Medulla oblongata (tissue), 1 donor: ENCODE results near the gene PRKAR1B.
A peak's percentile ranks its signal among the peaks of the same experiment; 100 is the strongest.

Experiments used
- DNase-seq: peaks from one replicate; pipeline ENCODE4 v3.0.0-alpha.2; 2015; ENCODE audit errors: extremely low spot score

The PRKAR1B gene

DNA sequence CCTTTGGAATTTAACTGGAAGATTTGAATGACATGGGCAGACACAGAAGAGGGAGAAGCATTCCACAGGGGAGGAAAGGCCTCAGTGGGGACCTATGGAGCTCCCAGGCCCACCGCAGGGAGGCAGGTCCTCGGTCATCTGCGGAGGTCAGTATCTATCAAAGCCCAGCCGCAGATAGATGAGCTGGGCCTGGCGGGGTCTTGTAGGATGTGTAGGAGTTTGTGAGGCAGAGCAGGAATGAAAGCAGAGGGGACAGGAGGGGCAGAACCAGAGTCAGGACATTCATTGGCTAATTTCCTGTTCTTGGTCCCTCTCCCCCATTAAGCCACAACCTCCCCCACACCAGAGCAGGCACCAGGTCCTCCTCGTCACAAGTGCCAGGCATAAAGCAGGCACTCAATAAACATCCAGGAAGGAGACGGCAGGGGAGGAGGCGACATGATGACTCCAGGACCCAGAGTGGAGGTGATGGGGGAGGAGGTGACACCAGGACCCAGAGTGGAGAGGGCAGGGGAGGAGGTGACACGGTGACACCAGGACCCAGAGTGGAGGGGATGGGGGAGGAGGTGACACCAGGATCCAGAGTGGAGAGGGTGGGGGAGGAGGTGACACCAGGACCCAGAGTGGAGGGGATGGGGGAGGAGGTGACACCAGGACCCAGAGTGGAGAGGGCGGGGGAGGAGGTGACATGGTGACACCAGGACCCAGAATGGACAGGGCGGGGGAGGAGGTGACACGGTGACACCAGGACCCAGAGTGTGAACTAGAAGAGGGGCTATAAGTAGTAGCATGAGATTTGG, 123.7 kb downstream of the PRKAR1B start:
- no peak for DNase-seq

GRCh38 chr7:602341-603141, 124.5 kb downstream of the PRKAR1B start:
- DNase-seq = no peak

GRCh38 chr7:601595-602340, 125.3 kb downstream of the PRKAR1B start:
- peak; percentile 46 for DNase-seq

DNA sequence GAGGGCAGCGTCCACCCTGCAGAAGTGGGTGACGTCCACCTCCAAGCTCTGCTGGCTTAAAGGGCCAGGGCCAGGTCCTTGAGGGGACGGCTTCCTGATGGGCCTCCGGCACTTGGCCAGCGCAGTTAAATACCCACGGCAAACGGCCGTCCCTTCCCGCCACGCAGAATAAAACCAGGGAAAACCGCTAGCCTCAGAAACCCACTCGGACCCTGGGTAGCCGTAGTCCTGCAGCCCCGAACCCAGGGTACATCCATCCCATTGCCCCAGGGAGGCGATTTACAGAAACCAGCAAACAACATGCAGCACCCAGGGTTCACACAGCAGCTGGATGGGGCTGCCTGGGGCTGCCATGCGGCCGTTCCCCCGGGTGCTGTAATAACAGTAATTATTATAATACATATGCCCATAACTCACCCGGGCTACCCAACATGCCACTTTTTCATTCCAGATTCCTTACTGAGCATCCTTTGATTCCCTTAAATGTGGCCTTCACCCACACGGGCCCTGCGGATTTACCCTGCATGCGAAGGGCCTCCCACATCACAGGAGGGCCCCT, 126.0 kb downstream of the PRKAR1B start:
- no peak for DNase-seq

- no peak for DNase-seq
These were observed 126.7 kb downstream of the PRKAR1B start for GRCh38 chr7:600149-601035.

GRCh38 chr7:598899-599298, 128.2 kb downstream of the PRKAR1B start:
- peak; percentile 63 for DNase-seq

GRCh38 chr7:597348-598178, 129.5 kb downstream of the PRKAR1B start:
- no peak for DNase-seq

DNA sequence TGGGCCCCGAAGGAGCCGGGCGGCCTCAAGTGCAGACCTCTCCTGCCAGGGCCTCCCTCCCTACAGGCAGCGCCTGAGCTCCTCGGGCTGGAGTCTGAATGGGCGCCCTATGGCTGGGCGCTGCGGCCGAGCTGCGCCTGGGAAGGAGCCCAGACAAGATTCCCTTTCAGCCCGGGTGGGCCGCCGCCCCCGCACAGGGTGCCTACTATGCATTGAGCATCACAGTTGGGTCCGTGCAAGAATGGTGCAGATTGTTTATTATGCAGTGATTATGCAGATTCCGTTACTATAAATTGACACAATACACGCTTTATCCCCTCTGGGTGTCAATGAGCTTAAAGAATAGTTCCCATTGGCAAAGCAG, 130.3 kb downstream of the PRKAR1B start:
- DNase-seq = peak; percentile 79

DNA sequence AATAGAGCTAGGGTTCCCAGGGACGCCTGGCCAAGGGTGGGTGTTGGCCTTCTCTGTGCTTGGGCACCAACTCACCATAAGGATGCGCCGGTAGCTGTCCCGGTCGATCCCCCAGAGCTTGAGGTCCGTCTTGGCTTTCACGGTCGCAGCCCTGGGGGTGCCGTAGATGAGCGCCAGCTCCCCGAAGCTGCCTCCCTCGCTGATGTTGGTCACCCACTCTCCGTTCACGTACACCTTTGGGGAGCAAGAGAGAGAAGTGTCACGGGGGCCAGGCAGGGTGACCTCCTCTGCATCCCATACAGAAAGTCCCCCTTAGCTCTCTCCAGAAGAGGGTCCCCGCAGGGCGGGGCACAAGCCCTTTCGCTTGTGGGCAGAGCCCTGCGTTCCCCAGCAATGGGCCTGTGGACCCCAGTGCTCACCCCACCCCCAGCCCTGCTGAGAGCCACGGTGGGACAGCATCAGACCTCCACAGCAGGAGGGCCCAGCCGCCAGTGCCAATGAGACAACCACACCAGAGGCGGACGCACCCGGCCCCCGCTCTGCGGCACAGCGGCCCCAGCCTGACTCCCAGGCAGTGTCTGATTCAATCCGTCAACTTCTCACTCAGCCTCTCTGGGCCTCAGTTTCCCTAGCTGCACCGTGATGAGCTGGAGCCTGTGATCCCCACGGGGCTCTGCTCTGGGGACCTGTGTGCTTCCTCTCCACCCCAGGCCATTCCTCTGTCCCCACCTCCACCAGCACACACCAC, 130.8 kb downstream of the PRKAR1B start:
- no peak for DNase-seq

DNA sequence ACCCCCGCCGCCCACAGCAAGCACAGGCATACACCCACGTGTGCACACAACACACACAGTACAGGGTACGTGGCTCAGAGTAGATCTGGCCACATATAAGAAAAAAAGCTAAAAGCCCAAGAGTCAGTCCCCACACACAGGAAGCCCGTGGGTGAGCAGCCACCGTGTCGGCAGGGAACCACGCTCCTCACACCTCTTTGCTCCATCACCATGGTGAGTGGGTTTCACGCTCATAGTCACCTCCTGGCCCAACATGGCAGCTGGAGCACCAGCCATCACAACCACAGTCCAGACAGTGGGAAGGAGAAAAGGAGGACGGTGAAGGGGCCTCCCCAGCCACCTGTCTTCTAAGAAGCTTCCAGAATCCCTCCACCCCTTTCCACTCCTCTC, 131.5 kb downstream of the PRKAR1B start:
- DNase-seq = no peak

- DNase-seq = no peak
These were observed 132.0 kb downstream of the PRKAR1B start for GRCh38 chr7:594920-595620.

DNA sequence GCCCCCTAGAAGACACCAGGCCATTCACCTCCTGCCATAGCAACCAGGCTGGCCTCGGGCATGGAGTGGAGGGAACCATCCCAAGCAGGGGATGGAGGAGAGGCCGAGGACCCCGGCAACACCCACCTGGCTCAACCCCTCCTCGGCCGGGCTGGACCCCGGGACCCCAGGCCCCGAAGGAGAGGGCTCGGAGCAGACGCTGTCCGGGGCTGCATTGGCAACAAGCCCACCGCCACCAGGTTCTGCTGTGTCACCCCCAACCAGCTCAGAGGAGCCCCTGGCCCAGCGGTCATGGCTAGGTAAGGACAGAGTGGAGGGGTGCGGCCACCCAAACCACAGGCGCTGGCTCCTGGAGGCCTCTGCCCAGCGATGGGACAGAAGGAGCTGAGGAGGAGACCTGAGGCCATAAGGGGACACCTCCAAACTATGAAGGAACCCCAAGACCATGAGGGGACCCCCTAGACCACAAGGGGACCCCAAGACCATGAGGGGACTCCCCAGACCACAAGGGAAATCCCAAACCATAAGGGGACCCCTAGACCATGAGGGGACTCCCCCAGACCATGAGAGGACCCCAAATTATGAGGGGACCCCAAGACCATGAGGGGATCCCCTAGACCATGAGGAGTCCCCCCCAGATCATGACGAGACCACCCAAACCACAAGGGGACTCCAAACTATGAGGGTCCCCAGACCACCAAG, 132.7 kb downstream of the PRKAR1B start:
- DNase-seq = no peak

- peak; percentile 35 for DNase-seq
These were observed 133.6 kb downstream of the PRKAR1B start for GRCh38 chr7:593324-594115.

DNA sequence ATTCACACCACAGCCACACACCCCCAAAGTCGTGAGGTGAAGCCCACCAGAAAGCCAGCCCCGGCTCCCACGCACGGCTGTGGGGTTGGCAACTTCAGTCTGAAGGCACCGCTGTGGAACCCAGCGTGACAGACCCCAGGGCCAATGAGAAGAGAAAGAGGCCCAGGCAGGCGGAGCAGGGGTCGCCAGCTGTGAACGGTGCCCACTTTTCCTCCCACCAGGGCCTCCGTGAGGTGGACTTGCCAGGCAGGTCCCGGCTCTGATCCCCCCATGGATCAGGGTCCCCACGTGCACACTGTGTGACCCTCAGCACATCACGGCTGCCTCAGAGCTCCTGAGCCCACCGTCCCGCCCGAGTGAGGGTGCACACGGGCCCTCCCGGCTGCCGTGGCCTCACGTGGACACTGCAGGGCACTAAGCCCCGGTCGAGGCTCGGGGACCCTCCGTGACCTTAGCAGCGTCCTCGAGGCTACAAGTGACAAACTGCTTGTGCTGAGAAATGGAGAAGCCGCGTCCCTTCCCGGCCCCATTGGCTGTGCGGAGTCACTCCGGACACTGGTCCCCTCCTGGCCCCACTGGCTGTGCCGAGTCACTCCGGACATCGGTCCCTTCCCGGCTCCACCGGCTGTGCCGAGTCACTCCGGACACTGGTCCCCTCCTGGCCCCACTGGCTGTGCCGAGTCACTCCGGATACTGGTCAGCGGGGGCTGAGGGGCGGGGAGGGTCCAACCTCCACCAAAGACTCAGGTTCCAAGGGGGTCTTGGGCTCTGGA, 135.0 kb downstream of the PRKAR1B start:
- DNase-seq = no peak

GRCh38 chr7:590731-591551, 136.1 kb downstream of the PRKAR1B start:
- peak; percentile 59 for DNase-seq
